NOMO-1 treated with dmso at 0.1 percent for 144 hours (cell line): ENCODE data around the gene ILKAP.
A peak's percentile ranks its signal among the peaks of the same experiment; 100 is the strongest.

Source experiments
- DNase-seq: peaks from one replicate; lab custom pipeline; 2025; ENCODE audit not compliant: unreplicated experiment; lab: John Stamatoyannopoulos, UW

Gene ILKAP

GRCh38 chr2:238203094-238203972 is at the start of gene ILKAP:
ILKAP (minus strand) TSS chr2:238203695; CDS start chr2:238203553, 142 bp downstream.
- DNase-seq, result peak; percentile 75

GRCh38 chr2:238252766-238253630 is 49.5 kb upstream of the ILKAP start:
- DNase-seq, result no peak

- DNase-seq, result no peak
These were observed 48.5 kb upstream of the ILKAP start for GRCh38 chr2:238251986-238252385.

GRCh38 chr2:238251331-238251730 is 47.8 kb upstream of the ILKAP start:
- DNase-seq, result no peak

- no peak for DNase-seq
These were observed 47.4 kb upstream of the ILKAP start for GRCh38 chr2:238250896-238251295.

GRCh38 chr2:238247841-238248453 is 44.5 kb upstream of the ILKAP start:
- DNase-seq, result no peak

GRCh38 chr2:238247002-238247822 is 43.7 kb upstream of the ILKAP start:
- no peak for DNase-seq

- DNase-seq, result no peak
These were observed 40.7 kb upstream of the ILKAP start for GRCh38 chr2:238244151-238244550.

- no peak for DNase-seq
These were observed 40.1 kb upstream of the ILKAP start for GRCh38 chr2:238243496-238244076.

GRCh38 chr2:238242731-238243495 is 39.4 kb upstream of the ILKAP start:
- no peak for DNase-seq

GRCh38 chr2:238241970-238242369 is 38.5 kb upstream of the ILKAP start:
- DNase-seq, result no peak

GRCh38 chr2:238240757-238241711 is 37.5 kb upstream of the ILKAP start:
- no peak for DNase-seq

- DNase-seq, result peak; percentile 82
These were observed 36.6 kb upstream of the ILKAP start, which contains the start of gene HES6 for GRCh38 chr2:238239863-238240756. HES6 (minus strand) TSS chr2:238240038; CDS start chr2:238239905, 133 bp downstream.

- DNase-seq, result no peak
These were observed 36.0 kb upstream of the ILKAP start for GRCh38 chr2:238239543-238239862.

GRCh38 chr2:238238766-238239542 is 35.5 kb upstream of the ILKAP start:
- no peak for DNase-seq

- no peak for DNase-seq
These were observed 34.8 kb upstream of the ILKAP start for GRCh38 chr2:238238311-238238765.
